HCT116 (cell line): Measurements from ENCODE around the gene CACNG5. TPM values are rescaled to one million over a fixed set of nuclear protein-coding genes. Genes with fewer than 3 reads are reported as not detected.

Source experiments
- ATAC-seq: fragments of 200-7000 bp; cut with Tn5 transposase; 2 replicates; pipeline ENCODE4 v1.9.1; 2020; ENCODE audit warnings: mild to moderate bottlenecking, moderate library complexity
- BruUV-seq: library from RNA; stranded (reverse); fragments of 400-500 nt; replicated peaks from 2 replicates; lab custom pipeline; 2021; lab: Mats Ljungman, UMichigan
- CTCF ChIA-PET: fragments of 300-600 bp; sonication (Branson Sonifier 250); formaldehyde crosslinking; loops from one replicate; lab custom pipeline; 2021; ENCODE audit warnings: antibody characterized with exemption; lab: Charles Lee
- POLR2A ChIA-PET: fragments of 300-600, 350-600 bp; sonication (Branson Sonifier 250); formaldehyde crosslinking; loops from one replicate; lab custom pipeline; 2021; ENCODE audit warnings: antibody characterized with exemption; lab: Charles Lee
- RAD21 ChIA-PET, 2 experiments: fragments of 300-600 bp; sonication (Branson Sonifier 250); formaldehyde crosslinking; loops; one replicate each; lab custom pipeline; 2023; ENCODE audit warnings: low total read pairs in 2 of 2; ENCODE audit not compliant: uncharacterized antibody in 2 of 2, unreplicated experiment in 2 of 2, low non-redundant PET in 1 of 2; lab: Charles Lee
- DNase-seq: peaks from one replicate; pipeline ENCODE4 v3.0.0-alpha.2; 2010; ENCODE audit warnings: low read depth, low spot score
- H2AFZ ChIP-seq: fragments of 200-600 bp; shearing (Covaris generic), sonication (generic); 2 replicates; pipeline ENCODE4 v1.6.1; 2017; ENCODE audit warnings: low read depth, mixed run types, mixed read lengths, antibody characterized with exemption, low read length; ENCODE audit not compliant: poor library complexity, severe bottlenecking
- H3K27ac ChIP-seq: 2 replicates; pipeline ENCODE4 v1.5.1; 2012; ENCODE audit warnings: low read depth, low read length
- H3K27me3 ChIP-seq: fragments of 200-600 bp; sonication (generic); 2 replicates; pipeline ENCODE4 v1.6.1; 2016; ENCODE audit warnings: mixed run types, low read length, mixed read lengths; ENCODE audit not compliant: insufficient read depth
- H3K36me3 ChIP-seq, 2 experiments: fragments of 200-500 bp in 1 of 2; fragments of 200-600 bp in 1 of 2; sonication (Bioruptor generic) in 1 of 2; sonication (generic) in 1 of 2; 2 replicates each; pipeline versions ENCODE4 v1.5.1 to v1.6.1; 2014 to 2016; ENCODE audit warnings: low read length in 2 of 2, inconsistent platforms in 1 of 2, mixed read lengths in 1 of 2, mixed run types in 1 of 2; ENCODE audit not compliant: insufficient read depth in 2 of 2, control insufficient read depth in 1 of 2
- H3K4me1 ChIP-seq, 2 experiments: fragments of 200-600 bp in 1 of 2; sonication (generic) in 1 of 2; 2 replicates each; pipeline versions ENCODE4 v1.5.1 to v1.6.1; 2012 to 2017; ENCODE audit warnings: low read length in 2 of 2, inconsistent platforms in 1 of 2, mild to moderate bottlenecking in 1 of 2, mixed read lengths in 1 of 2, mixed run types in 1 of 2, moderate library complexity in 1 of 2; ENCODE audit not compliant: insufficient read depth in 2 of 2, control insufficient read depth in 1 of 2
- H3K4me2 ChIP-seq: fragments of 200-600 bp; sonication (generic); 2 replicates; pipeline ENCODE4 v1.6.1; 2017; ENCODE audit warnings: mixed run types, low read length, mixed read lengths
- H3K4me3 ChIP-seq, 2 experiments: fragments of 200-600 bp in 1 of 2; sonication (generic) in 1 of 2; replicated peaks in 1 of 2; 2 replicates each; pipeline ENCODE4 v1.5.1; 2011 to 2016; ENCODE audit warnings: low read length in 2 of 2, control low read depth in 1 of 2, low read depth in 1 of 2, mild to moderate bottlenecking in 1 of 2, mixed read lengths in 1 of 2, mixed run types in 1 of 2
- H3K79me2 ChIP-seq: fragments of 200-600 bp; sonication (generic); 2 replicates; pipeline ENCODE4 v1.6.1; 2017; ENCODE audit warnings: mild to moderate bottlenecking, mixed run types, low read length, moderate library complexity, mixed read lengths; ENCODE audit not compliant: insufficient read depth
- H3K9ac ChIP-seq: fragments of 200-600 bp; sonication (generic); 2 replicates; pipeline ENCODE4 v1.6.1; 2016; ENCODE audit warnings: low read length, mixed read lengths
- H3K9me2 ChIP-seq: fragments of 200-600 bp; sonication (generic), shearing (Covaris generic); 2 replicates; pipeline ENCODE4 v1.6.1; 2017; ENCODE audit warnings: mixed run types, mild to moderate bottlenecking, moderate library complexity; ENCODE audit not compliant: insufficient read depth
- H3K9me3 ChIP-seq, 2 experiments: fragments of 200-500 bp in 1 of 2; fragments of 200-600 bp in 1 of 2; sonication (Bioruptor generic) in 1 of 2; sonication (generic) in 1 of 2; 2 replicates each; pipeline ENCODE4 v1.6.1; 2014 to 2017; ENCODE audit warnings: low read length in 2 of 2, mixed read lengths in 2 of 2, inconsistent platforms in 1 of 2, low read depth in 1 of 2, mild to moderate bottlenecking in 1 of 2, mixed run types in 1 of 2, moderate library complexity in 1 of 2; ENCODE audit not compliant: control insufficient read depth in 1 of 2, insufficient read depth in 1 of 2
- H4K20me1 ChIP-seq: fragments of 200-600 bp; sonication (generic), shearing (Covaris generic); 2 replicates; pipeline ENCODE4 v1.6.1; 2017; ENCODE audit warnings: mixed run types, mild to moderate bottlenecking, moderate library complexity; ENCODE audit not compliant: insufficient read depth
- CBX3 ChIP-seq: IDR thresholded peaks from 2 replicates; pipeline ENCODE4 v1.6.1; 2012; ENCODE audit warnings: low read depth
- CEBPB ChIP-seq: IDR thresholded peaks from 2 replicates; pipeline ENCODE4 v1.6.1; 2012; ENCODE audit warnings: low read depth
- CTCF ChIP-seq, 3 experiments: fragments of 200-600 bp in 1 of 3; sonication (generic) in 1 of 3; IDR thresholded peaks in 2 of 3; conservative IDR thresholded peaks in 1 of 3; 2 replicates each; pipeline ENCODE4 v1.5.1; 2012 to 2017; ENCODE audit warnings: low read depth in 2 of 3, low read length in 2 of 3, antibody characterized with exemption in 1 of 3, borderline replicate concordance in 1 of 3, control low read depth in 1 of 3, mild to moderate bottlenecking in 1 of 3, mixed read lengths in 1 of 3, mixed run types in 1 of 3, moderate library complexity in 1 of 3; ENCODE audit not compliant: insufficient read depth in 1 of 3
- ELF1 ChIP-seq: IDR thresholded peaks from 2 replicates; pipeline ENCODE4 v1.6.1; 2012; ENCODE audit warnings: low read depth, borderline replicate concordance
- RAD21 ChIP-seq: IDR thresholded peaks from 2 replicates; pipeline ENCODE4 v1.6.1; 2012; ENCODE audit warnings: low read depth, mild to moderate bottlenecking
- SP1 ChIP-seq: IDR thresholded peaks from 2 replicates; pipeline ENCODE4 v1.6.1; 2012; ENCODE audit warnings: low read depth
- YY1 ChIP-seq: IDR thresholded peaks from 2 replicates; pipeline ENCODE4 v1.6.1; 2011; ENCODE audit warnings: low read length, low read depth, moderate library complexity, mild to moderate bottlenecking; ENCODE audit not compliant: insufficient replicate concordance; ENCODE audit errors: extremely low read depth
- intact Hi-C: fragments of 100-400 bp; cut with micrococcal nuclease; formaldehyde crosslinking; loops from 2 replicates; pipeline ENCODE4 v1.10.0; 2022
- total RNA-seq: library from RNA; stranded (reverse); gene quantifications from one replicate; pipeline ENCODE4 v1.2.1, GENCODE V29; 2021; ENCODE audit not compliant: unreplicated experiment
- TF ChIP-seq, protein P1 (sequence below): IDR thresholded peaks from 2 replicates; pipeline ENCODE4 v1.6.1; 2011; ENCODE audit warnings: mild to moderate bottlenecking, low read length, moderate library complexity; ENCODE audit not compliant: insufficient replicate concordance; ENCODE audit errors: extremely low read depth

Gene CACNG5
- total RNA-seq, 1 experiment from 2014 or later = not detected

DNA sequence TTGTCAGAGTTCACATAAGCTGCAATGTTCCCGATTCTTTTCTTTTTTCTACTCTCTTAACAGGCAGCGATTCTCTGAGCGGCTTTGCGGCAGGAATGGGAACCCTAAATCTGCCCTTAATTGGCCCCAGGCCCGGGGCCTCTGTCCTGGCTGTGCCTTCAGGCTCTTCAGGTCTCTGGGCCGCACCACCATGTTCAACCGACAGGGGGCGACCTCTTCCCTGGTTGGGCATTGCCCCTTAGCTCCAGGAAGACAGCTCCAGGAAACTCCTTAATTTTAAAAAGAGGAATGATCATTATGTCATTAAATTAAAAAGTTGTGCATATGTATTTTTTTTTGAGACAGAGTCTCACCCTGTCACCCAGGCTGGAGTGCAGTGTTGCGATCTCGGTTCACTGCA, 20.3 kb downstream of the CACNG5 start:
- Histone ChIP-seq H2AFZ (no peak overlapping the region), H3K4me1 (0 out of 4 replicates have a peak, but pooled peaks cover 0 to 3% of the 10 kb centered on the region in 2 experiments), H3K9me3 (peaks cover 0 to 7% of the 10 kb centered on the region in 2 experiments; a peak in 2 of 4 replicates), H3K9ac (no peak overlapping the region), H3K27me3 (peaks cover 5% of the 10 kb centered on the region; the same call in 1 of the 2 replicates), H3K4me2 (no peak overlapping the region), H3K27ac (no peak overlapping the region), H3K36me3 (no peaks in the 10 kb centered on the region), H3K79me2 (no peaks in the 10 kb centered on the region), H3K4me3 (no peak overlapping the region), H4K20me1 (no peaks in the 10 kb centered on the region), H3K9me2 (no peaks in the 10 kb centered on the region)
- no peak for DNase-seq
- BruUV-seq = no TSS peak
- ChIA-PET POLR2A (no interaction called here), RAD21 (interaction anchor here in 1 of 2 experiments (1.0 kb wide), 1 partner anchor 120 kb away, joined by 4 read pairs; no protein-coding TSS in a partner anchor), CTCF (interaction anchor here (0.6 to 1.3 kb wide), 8 partner anchors 10 to 128 kb away, joined by 3 to 8 read pairs (median 4); no protein-coding TSS in a partner anchor)
- ATAC-seq = peak; percentile 78
- TF ChIP-seq SP1 (no peak), YY1 (no peak), RAD21 (peak; percentile 59), CTCF (IDR thresholded peaks at IDR 0.05 in 2 of 3, conservative IDR thresholded peaks at IDR 0.05 in 1 of 3; ENCODE audit: borderline replicate concordance in 1 of 3, insufficient read depth in 1 of 3, low read depth in 2 of 3, low read length in 2 of 3) (peak; percentile 36 to 85 (median 81); a peak in 5 of 6 replicates), ELF1 (no peak), CEBPB (no peak), CBX3 (no peak)
- TF ChIP-seq, protein P1, sequence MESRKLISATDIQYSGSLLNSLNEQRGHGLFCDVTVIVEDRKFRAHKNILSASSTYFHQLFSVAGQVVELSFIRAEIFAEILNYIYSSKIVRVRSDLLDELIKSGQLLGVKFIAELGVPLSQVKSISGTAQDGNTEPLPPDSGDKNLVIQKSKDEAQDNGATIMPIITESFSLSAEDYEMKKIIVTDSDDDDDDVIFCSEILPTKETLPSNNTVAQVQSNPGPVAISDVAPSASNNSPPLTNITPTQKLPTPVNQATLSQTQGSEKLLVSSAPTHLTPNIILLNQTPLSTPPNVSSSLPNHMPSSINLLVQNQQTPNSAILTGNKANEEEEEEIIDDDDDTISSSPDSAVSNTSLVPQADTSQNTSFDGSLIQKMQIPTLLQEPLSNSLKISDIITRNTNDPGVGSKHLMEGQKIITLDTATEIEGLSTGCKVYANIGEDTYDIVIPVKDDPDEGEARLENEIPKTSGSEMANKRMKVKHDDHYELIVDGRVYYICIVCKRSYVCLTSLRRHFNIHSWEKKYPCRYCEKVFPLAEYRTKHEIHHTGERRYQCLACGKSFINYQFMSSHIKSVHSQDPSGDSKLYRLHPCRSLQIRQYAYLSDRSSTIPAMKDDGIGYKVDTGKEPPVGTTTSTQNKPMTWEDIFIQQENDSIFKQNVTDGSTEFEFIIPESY = no peak
- intact Hi-C loops = loop anchor here (5.0 kb wide), 1 partner anchor 127 kb away; no protein-coding TSS in a partner anchor
